Psoas muscle (tissue), 8 donors: ENCODE results near the gene TEKT2. TPM values are rescaled to one million over a fixed set of nuclear protein-coding genes. Genes with fewer than 3 reads are reported as not detected.

Experiments
- ATAC-seq, 4 donors: fragments of 200-7000 bp; cut with Tn5 transposase; one replicate each; pipeline ENCODE4 v1.9.1; 2020; ENCODE audit warnings: moderate library complexity in 3 of 4, mild to moderate bottlenecking in 2 of 4
- DNase-seq, 2 donors: peaks; one replicate each; pipeline ENCODE4 v3.0.0-alpha.2; 2020
- H3K27ac ChIP-seq: fragments of 200-600 bp; one replicate; pipeline ENCODE4 v1.8.0; 2022
- H3K27me3 ChIP-seq, 3 donors: fragments of 200-600 bp in 1 of 3; one replicate each; pipeline versions ENCODE4 v1.6.1 to v1.8.0; 2013 to 2022; ENCODE audit warnings: low read length in 2 of 3, mild to moderate bottlenecking in 2 of 3, moderate library complexity in 1 of 3; ENCODE audit not compliant: insufficient read depth in 3 of 3
- H3K36me3 ChIP-seq, 2 donors: fragments of 200-600 bp in 1 of 2; one replicate each; pipeline versions ENCODE4 v1.6.1 to v1.8.0; 2013 to 2022; ENCODE audit warnings: low read depth in 1 of 2, mild to moderate bottlenecking in 1 of 2, moderate library complexity in 1 of 2; ENCODE audit not compliant: insufficient read depth in 1 of 2
- H3K4me1 ChIP-seq: fragments of 200-600 bp; one replicate; pipeline ENCODE4 v1.8.0; 2022
- H3K4me3 ChIP-seq: fragments of 200-600 bp; one replicate; pipeline ENCODE4 v1.8.0; 2022; ENCODE audit warnings: mild to moderate bottlenecking
- H3K9me3 ChIP-seq: fragments of 200-600 bp; one replicate; pipeline ENCODE4 v1.8.0; 2022
- CTCF ChIP-seq: fragments of 200-600 bp; IDR thresholded peaks from one replicate; pipeline ENCODE4 v1.8.0; 2022; ENCODE audit warnings: antibody characterized with exemption
- WGBS, 3 donors: extraction: QIAGEN DNeasy Blood & Tissue Kit; methylation state at CpG; one replicate each; pipeline versions ENCODE4 v1.1.6 to v1.1.7; 2013; 5-methylcytosine and 5-hydroxymethylcytosine counted together
- intact Hi-C, 2 donors: fragments of 100-400 bp; cut with DNase I; formaldehyde crosslinking; loops; one replicate each; pipeline versions ENCODE4 v1.11.0 to v1.14.2; 2022
- polyA plus RNA-seq, 3 donors: library from polyadenylated mRNA; stranded (reverse); fragments of 200-250 nt; gene quantifications; one replicate each; pipeline ENCODE4 v1.2.3, GENCODE V29; 2013
- total RNA-seq, 4 donors: library from RNA; stranded (reverse); fragmentation: NEBNext Ultra II Directional in 2 of 4; extraction: Animal tissue kit (Norgen Biotek cat#: 25700) in 2 of 4; gene quantifications; one replicate each; pipeline versions ENCODE4 v1.2.1 to v1.2.4, GENCODE V29; 2021 to 2023
- donor health status: healthy with polysubstance abuse.
- donor health status: DM: no; HTN: no; CAD: no; lungs with moderate emphysema.
- donor health status: Bipolar disorder and iron deficiency.
- donor health status: healthy.
- donor health status: DM: yes; HTN: yes; CAD: no.
- donor health status: DM: no; HTN: no; CAD: no.
- donor health status: DM: no; HTN: no; CAD: no.
- donor health status: DM: yes; HTN: yes; CAD: no.

Gene TEKT2
- total and polyA plus RNA-seq, 7 donors: 0.03 to 0.04 TPM; not detected in 5

GRCh38 chr1:36088577-36089392, 4.9 kb downstream of the TEKT2 start, which contains the start of gene ADPRS:
Gene ADPRS (plus strand): TSS chr1:36088892. CDS start chr1:36088905, 13 bp downstream.
- peaks cover 0 to 22% (median 4%) of the 10 kb centered on the region in 3 donors for H3K27me3 ChIP-seq
- DNase-seq (peak; percentile 91 to 95), ATAC-seq (peak; percentile 93 to 96 (median 94))
- WGBS, 3 donors: 0 to 1% (median 1%) methylated on average over 48 to 84 of the region's 84 CpGs
- intact Hi-C loops: no loop called here
- peak within 1 kb of the TSS; percentile 98 for H3K27ac ChIP-seq
- H3K36me3 ChIP-seq: peaks cover 4 to 33% of the 10 kb centered on the region in 2 donors
- TF ChIP-seq CTCF: peak; percentile 98
- peak within 1 kb of the TSS; percentile 98 for H3K4me3 ChIP-seq
- H3K4me1 ChIP-seq: peaks cover 22% of the 10 kb centered on the region
- H3K9me3 ChIP-seq: no peaks in the 10 kb centered on the region

- peak overlapping the region; percentile 98 for H3K27ac ChIP-seq
- WGBS, 3 donors: 8 to 11% (median 9%) methylated on average over 32 of the region's 32 CpGs
- ATAC-seq: no peak
Measured at GRCh38 chr1:36089393-36090121, 5.7 kb downstream of the TEKT2 start.

GRCh38 chr1:36091141-36091540, 7.2 kb downstream of the TEKT2 start:
- no peak overlapping the region for H3K27ac ChIP-seq
- no peaks in the 10 kb centered on the region for H3K27me3 ChIP-seq
- peaks cover 4 to 56% of the 10 kb centered on the region in 2 donors for H3K36me3 ChIP-seq
- DNase-seq (no peak), ATAC-seq (no peak)
- no peaks in the 10 kb centered on the region for H3K9me3 ChIP-seq
- WGBS, 3 donors: 86 to 96% (median 87%) methylated on average over 4 of the region's 4 CpGs
- no peak overlapping the region for H3K4me3 ChIP-seq
- peaks cover 19% of the 10 kb centered on the region for H3K4me1 ChIP-seq
- no peak for TF ChIP-seq CTCF
- intact Hi-C loops: loop anchor here (10.0 kb wide), 2 partner anchors 124 to 334 kb away; no protein-coding TSS in a partner anchor

More at GRCh38 chr1:36089393-36090121, 5.7 kb downstream of the TEKT2 start:
- no peak for TF ChIP-seq CTCF
- intact Hi-C loops: loop anchor here (10.0 kb wide), 2 partner anchors 125 to 335 kb away; no protein-coding TSS in a partner anchor
- H3K36me3 ChIP-seq: peaks cover 4 to 40% of the 10 kb centered on the region in 2 donors
- DNase-seq: no peak
- H3K4me3 ChIP-seq: peak overlapping the region; percentile 98
- no peaks in the 10 kb centered on the region for H3K9me3 ChIP-seq
- peaks cover 0 to 14% (median 1%) of the 10 kb centered on the region in 3 donors for H3K27me3 ChIP-seq
- peaks cover 22% of the 10 kb centered on the region for H3K4me1 ChIP-seq

- Histone ChIP-seq H3K4me3 (no peak overlapping the region), H3K27me3 (no peaks in the 10 kb centered on the region), H3K27ac (no peak overlapping the region), H3K9me3 (no peaks in the 10 kb centered on the region), H3K4me1 (peaks cover 19% of the 10 kb centered on the region), H3K36me3 (peaks cover 4 to 61% of the 10 kb centered on the region in 2 donors)
- TF ChIP-seq CTCF: no peak
- WGBS, 3 donors: 88 to 96% (median 91%) methylated on average over 12 to 13 of the region's 13 CpGs
- intact Hi-C loops: loop anchor here (10.0 kb wide), 2 partner anchors 123 to 333 kb away; no protein-coding TSS in a partner anchor
- ATAC-seq: no peak
- DNase-seq: no peak
Measured at GRCh38 chr1:36091698-36092097, 7.8 kb downstream of the TEKT2 start.
